ENCODE data around the gene MEN1.

Gene MEN1

GRCh38 chr11:64777449-64778222 is 32.7 kb downstream of the MEN1 start:
- DNase-seq (ENCODE audit: low read depth), result peak; percentile 75
- TF ChIP-seq CTCF (conservative IDR thresholded peaks at IDR 0.05; ENCODE audit: control insufficient read depth, insufficient read depth, low read depth, low read length), result no peak
- peak overlapping the region; percentile 93 for H3K4me3 ChIP-seq (ENCODE audit: control insufficient read depth, low read depth, low read length)

DNA sequence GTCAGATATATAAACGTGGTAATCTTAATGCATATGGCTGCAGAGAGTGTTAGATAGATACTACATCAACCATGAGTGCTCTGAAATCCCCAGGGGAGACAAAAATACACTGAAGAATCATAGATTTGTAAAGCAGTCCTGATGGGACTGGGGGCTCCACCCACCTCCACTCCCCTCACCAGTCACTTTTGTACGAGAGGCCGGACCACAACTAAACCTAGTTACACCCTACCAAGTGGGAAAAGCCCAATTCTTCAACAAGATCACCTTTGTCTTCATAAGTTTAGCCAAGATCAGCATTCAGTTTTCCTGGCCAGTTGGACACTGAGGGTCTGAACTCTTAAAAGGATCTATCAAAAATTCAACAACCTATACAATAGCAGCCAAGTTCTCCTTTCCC is 33.5 kb downstream of the MEN1 start:
- DNase-seq (ENCODE audit: low read depth), result no peak
- TF ChIP-seq CTCF (conservative IDR thresholded peaks at IDR 0.05; ENCODE audit: control insufficient read depth, insufficient read depth, low read depth, low read length), result no peak
- peak overlapping the region; percentile 93 for H3K4me3 ChIP-seq (ENCODE audit: control insufficient read depth, low read depth, low read length)

- no peak for TF ChIP-seq CTCF (conservative IDR thresholded peaks at IDR 0.05; ENCODE audit: control insufficient read depth, insufficient read depth, low read depth, low read length)
- DNase-seq (ENCODE audit: low read depth), result no peak
- peak overlapping the region; percentile 93 for H3K4me3 ChIP-seq (ENCODE audit: control insufficient read depth, low read depth, low read length)
Observed at GRCh38 chr11:64776425-64776824, 33.9 kb downstream of the MEN1 start.

DNA sequence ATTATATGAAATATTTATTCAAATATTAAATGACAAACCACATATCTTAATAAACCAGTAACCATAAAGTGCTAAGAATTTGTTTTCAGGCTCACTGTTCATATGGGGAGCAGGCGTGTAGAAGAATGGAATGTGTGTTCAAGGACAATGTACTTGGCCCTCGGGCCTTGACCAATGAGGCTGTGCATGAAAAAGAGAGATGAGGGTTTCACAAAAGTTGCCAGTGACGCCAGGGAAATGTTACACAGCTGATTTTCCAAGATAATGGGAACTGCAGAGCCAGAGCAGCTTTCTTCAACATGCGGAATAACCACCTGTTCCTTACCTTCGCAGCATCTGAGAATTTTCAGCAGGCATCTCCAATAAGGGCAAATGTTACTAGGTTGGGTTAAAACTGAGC is 36.2 kb downstream of the MEN1 start:
- no peak for TF ChIP-seq CTCF (conservative IDR thresholded peaks at IDR 0.05; ENCODE audit: control insufficient read depth, insufficient read depth, low read depth, low read length)
- H3K4me3 ChIP-seq (ENCODE audit: control insufficient read depth, low read depth, low read length), result no peak overlapping the region
- DNase-seq (ENCODE audit: low read depth), result no peak

DNA sequence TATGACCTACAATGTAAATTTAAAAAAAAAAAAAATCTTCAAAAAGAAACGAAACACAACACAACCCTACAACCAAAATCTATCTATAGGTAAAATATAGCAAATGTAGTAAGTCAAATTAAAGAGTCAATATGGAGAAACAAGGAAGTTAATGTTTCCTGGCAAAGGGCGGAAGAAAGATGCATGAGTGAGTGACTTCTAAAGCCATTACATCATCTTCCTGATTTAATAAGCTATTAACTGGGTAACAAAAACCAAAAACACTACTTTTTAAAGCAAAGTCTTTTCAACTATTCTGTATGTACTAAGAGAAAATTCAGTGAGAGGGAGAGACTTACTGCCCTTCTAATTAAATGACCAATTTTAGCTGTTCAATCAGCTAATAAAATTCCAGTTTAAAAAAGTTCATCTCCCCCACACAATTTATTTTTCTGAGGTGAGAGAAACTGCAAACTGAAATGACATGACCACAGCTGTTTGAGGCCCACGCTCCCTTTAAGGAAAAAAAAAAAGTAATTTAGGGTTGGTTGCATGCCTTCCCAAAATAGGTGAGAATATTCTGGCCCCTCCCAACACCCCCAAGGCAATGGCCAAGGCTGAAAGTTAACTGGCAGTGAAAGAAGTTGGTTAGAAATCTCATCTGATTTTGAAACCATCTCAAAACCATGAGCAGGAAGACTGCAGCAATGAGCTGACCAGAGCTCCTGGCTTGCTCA is 37.9 kb downstream of the MEN1 start:
- no peak for TF ChIP-seq CTCF (conservative IDR thresholded peaks at IDR 0.05; ENCODE audit: control insufficient read depth, insufficient read depth, low read depth, low read length)
- no peak for DNase-seq (ENCODE audit: low read depth)
- H3K4me3 ChIP-seq (ENCODE audit: control insufficient read depth, low read depth, low read length), result no peak overlapping the region

- no peak overlapping the region for H3K4me3 ChIP-seq (ENCODE audit: control insufficient read depth, low read depth, low read length)
- DNase-seq (ENCODE audit: low read depth), result no peak
- TF ChIP-seq CTCF (conservative IDR thresholded peaks at IDR 0.05; ENCODE audit: control insufficient read depth, insufficient read depth, low read depth, low read length), result no peak
Observed at GRCh38 chr11:64771861-64772260, 38.5 kb downstream of the MEN1 start.
